HepG2 (cell line): ENCODE results near the gene RPL22L1.

Source experiments
- ATF3 ChIP-seq: sonication (generic); formaldehyde crosslinking; IDR thresholded peaks from 2 replicates; pipeline ENCODE4 v1.4.0; 2020; ENCODE audit warnings: missing genetic modification reagents
- CTCF ChIP-seq: sonication (generic); formaldehyde crosslinking; IDR thresholded peaks from 2 replicates; pipeline ENCODE4 v1.5.0; 2020; ENCODE audit warnings: mild to moderate bottlenecking, missing genetic modification reagents, moderate library complexity
- FOSL2 ChIP-seq: sonication (generic); formaldehyde crosslinking; IDR thresholded peaks from 2 replicates; pipeline ENCODE4 v1.4.0; 2020; ENCODE audit warnings: missing genetic modification reagents
- ZBTB1 ChIP-seq: sonication (generic); formaldehyde crosslinking; IDR thresholded peaks from 2 replicates; pipeline ENCODE4 v1.4.0; 2020; ENCODE audit warnings: missing genetic modification reagents, borderline replicate concordance
- ZNF530 ChIP-seq: sonication (generic); formaldehyde crosslinking; IDR thresholded peaks from 2 replicates; pipeline ENCODE4 v1.5.0; 2020; ENCODE audit warnings: low read depth, mild to moderate bottlenecking, missing genetic modification reagents
- ZNF7 ChIP-seq: IDR thresholded peaks from 2 replicates; pipeline ENCODE4 v1.6.1; 2016; ENCODE audit warnings: missing biosample characterization, missing genetic modification reagents
- TF ChIP-seq, protein P1 (sequence below): sonication (generic); formaldehyde crosslinking; IDR thresholded peaks from 2 replicates; pipeline ENCODE4 v1.8.1; 2022; ENCODE audit warnings: low read depth, mild to moderate bottlenecking, missing genetic modification reagents

- TF ChIP-seq, protein P1, sequence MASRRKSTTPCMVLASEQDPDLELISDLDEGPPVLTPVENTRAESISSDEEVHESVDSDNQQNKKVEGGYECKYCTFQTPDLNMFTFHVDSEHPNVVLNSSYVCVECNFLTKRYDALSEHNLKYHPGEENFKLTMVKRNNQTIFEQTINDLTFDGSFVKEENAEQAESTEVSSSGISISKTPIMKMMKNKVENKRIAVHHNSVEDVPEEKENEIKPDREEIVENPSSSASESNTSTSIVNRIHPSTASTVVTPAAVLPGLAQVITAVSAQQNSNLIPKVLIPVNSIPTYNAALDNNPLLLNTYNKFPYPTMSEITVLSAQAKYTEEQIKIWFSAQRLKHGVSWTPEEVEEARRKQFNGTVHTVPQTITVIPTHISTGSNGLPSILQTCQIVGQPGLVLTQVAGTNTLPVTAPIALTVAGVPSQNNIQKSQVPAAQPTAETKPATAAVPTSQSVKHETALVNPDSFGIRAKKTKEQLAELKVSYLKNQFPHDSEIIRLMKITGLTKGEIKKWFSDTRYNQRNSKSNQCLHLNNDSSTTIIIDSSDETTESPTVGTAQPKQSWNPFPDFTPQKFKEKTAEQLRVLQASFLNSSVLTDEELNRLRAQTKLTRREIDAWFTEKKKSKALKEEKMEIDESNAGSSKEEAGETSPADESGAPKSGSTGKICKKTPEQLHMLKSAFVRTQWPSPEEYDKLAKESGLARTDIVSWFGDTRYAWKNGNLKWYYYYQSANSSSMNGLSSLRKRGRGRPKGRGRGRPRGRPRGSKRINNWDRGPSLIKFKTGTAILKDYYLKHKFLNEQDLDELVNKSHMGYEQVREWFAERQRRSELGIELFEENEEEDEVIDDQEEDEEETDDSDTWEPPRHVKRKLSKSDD (CRISPR knock-in tag) = no peak
- no peak for TF ChIP-seq ZNF530 (CRISPR knock-in tag)
- no peak for TF ChIP-seq FOSL2
- TF ChIP-seq ATF3 (CRISPR knock-in tag) = no peak
- TF ChIP-seq CTCF (CRISPR knock-in tag) = no peak
- no peak for TF ChIP-seq ZNF7 (CRISPR knock-in tag)
- TF ChIP-seq ZBTB1 (CRISPR knock-in tag) = no peak
Measured at GRCh38 chr3:170816841-170817240, 53.2 kb downstream of the RPL22L1 start.
